GM18517 (cell line): ENCODE measurements around the gene SPRY4.
"Not testable (repeated sequence)": the region's sequence is repeated elsewhere in the genome, so short reads cannot be mapped to it uniquely, and the experiment has no call there.

Experiments
- ATAC-seq: cut with Tn5 transposase; IDR thresholded peaks from one replicate; pipeline ENCODE4 v1.9.1; 2021; ENCODE audit warnings: mild to moderate bottlenecking, moderate library complexity; ENCODE audit not compliant: unreplicated experiment

Gene SPRY4

GRCh38 chr5:142316051-142316450, 8.8 kb downstream of the SPRY4 start:
- ATAC-seq: no peak

- no peak for ATAC-seq
Measured at GRCh38 chr5:142315096-142315900, 9.5 kb downstream of the SPRY4 start.

DNA sequence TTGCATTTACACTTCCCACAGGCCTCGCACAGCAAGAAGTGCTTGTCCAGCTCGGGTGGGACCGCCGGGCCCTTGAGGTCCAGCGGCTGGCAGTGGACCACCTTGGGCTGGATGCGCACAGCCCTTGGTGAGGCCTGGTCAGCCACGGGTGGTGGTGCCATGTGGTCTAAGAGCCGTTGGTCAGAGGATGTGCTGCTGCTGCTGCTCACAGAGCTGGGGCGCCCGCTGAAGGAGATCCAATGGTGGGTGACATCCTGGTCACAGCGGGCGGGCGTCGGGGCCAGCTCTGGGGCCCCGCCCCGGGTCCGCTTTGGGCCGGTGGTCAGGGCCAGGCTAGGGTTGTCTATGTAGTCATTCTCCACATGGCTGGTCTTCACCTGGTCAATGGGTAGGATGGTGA, 10.2 kb downstream of the SPRY4 start:
- no peak for ATAC-seq

- no peak for ATAC-seq
Measured at GRCh38 chr5:142314109-142314508, 10.7 kb downstream of the SPRY4 start.

DNA sequence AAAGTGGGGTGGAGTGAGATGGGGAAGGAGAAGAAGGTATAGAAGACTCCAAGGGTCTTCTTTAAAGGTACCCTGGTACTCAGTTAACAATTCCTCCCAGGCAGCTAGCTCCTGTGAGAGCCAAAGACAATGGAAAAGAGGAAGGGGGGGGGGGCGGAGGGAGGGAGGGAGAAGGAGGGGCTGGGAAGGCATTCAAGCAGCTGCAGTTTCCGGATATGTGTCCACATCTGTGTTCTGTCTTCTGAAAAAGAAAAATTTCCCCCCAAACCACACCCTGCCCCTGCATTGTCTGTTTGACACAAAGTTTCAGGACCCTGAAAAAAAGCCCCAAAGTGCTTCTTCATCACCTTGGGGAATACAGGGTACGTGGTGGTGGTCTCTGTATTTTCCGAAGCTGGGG, 11.1 kb downstream of the SPRY4 start:
- ATAC-seq: no peak

DNA sequence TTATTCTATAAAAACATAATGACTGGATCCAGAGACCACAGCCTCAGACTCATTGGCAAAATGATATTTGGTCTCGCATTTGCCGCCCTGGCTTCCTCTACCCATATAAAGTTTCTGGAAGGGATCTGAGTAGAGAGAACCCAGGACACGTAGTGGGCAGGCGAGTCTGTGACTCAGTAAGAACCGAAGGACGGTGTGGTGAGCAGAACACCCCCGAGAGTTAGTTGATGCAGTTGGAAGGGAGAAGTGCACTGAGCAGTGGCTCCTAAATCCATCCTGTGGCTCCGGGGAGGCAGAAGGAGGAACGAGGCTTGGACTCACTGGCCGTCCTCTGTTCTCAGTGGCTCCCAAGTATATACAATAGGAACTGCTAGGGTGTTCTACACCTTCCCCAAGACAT, 11.5 kb downstream of the SPRY4 start:
- ATAC-seq: no peak

DNA sequence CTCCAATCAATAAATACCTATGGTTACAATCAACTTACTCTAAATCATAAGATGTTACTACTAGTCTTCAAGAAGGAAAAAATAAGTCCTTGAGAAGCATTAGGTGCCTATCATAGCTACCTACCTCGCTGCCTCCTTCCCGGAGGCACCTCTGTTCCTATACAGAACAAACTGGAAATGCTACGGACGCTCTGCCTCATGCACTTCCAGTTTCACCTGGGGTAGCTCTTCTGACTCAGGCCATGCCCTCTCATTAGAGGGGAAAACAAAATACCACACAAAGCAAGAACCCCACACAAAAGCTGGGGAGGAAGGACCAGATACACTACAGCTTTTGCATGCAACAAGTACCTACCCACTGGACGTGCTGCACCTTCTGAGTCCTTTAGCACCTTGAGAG, 12.4 kb downstream of the SPRY4 start:
- no peak for ATAC-seq

- no peak for ATAC-seq
Measured at GRCh38 chr5:142311725-142312124, 13.1 kb downstream of the SPRY4 start.

DNA sequence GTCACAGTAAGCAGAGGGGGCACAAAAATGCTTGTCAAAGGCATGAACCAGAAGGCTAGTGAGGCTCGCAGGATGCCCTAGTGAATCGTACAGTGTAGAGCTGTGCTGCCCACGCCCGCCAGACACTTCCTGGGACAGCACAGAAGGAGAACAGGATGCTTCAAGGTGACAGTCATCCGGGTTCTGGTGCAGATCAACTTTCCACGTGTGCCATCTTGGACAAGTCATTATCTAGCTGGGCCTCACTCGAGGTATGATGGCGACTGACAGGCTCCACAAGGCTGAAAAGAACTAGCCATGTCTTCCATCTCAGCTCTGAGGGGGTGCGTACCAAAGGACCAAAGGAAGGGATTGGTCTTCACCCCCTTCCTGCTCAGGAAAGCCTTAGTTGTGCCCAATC, 14.0 kb downstream of the SPRY4 start:
- no peak for ATAC-seq

DNA sequence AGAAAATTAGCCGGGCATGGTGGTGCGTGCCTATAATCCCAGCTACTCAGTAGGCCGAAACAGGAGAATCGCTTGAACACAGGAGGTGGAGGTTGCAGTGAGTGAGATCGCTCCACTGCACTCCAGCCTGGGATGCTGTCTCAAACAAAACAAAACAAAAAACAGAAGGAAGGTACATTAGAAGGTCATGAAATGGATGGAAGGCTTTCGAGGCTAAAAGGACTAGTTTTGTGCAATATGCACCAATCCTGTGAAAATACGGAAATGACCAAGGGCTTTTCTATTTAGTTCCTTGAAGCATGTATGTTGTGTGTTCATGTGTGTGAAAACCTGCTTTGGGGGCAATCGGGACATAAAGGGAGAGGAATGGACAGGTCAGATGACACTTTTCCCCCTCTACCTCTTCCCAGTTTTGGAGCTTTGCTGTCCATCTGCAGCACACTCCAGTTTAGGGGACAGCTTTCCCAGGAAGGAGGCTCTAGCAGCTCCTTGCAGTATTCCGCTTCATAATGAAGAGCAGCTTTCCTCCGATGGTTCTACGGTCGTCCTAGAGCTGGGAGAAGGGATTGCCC, 15.0 kb downstream of the SPRY4 start:
- no peak for ATAC-seq

DNA sequence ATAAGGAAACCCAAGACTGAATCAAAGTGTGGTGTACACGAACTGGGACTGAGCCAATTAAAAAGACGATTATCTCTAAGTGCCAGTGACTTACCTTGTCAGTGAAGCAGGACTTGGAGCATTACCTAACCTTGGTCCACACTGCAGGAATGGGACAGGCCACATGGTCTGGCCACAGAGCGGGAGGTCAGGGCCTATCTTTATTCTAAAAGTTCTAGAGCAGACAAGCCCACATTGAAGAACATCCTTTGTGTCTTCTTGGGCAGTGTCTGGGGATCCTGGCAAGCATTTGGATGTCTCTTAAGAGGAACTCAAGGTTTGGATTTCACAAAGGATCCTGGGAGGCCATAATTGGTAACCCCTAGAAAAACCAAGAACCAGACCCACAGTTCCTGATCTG, 16.5 kb downstream of the SPRY4 start:
- ATAC-seq: no peak

DNA sequence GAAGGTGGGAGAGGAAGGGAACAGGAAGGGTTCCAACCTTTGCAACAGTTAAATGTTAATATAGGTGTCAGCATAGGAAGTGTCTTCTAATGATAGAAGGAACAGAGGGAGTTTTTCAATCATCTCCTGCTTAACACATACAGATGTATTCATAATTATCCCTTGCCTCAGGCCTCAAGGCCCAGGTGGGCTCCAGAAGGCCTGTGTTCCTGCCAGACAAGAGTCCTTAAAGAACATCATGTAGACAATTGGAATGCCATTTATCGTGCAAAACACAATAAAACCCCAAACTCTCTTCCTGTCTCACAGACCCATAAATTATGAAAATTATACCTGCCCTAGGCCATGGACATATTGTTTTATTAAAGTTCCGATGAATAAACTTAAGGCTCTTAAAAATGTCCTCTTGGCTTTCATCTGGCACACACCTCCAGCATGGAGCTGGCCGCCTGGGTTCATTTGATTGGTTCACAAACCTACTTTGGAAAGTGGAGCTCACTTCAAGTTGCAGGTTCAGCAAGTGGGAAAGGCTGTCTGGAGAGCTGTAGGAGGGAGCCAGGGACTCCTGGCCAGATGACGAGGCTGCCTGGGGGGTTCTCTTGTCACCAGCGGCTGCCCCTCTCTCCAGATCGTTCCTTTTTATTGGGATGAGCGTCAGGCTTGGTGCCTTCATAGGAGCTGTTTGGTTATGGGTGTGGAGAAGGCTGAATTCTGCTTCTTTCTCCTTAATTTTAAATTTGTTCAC, 17.5 kb downstream of the SPRY4 start:
- ATAC-seq: no peak

DNA sequence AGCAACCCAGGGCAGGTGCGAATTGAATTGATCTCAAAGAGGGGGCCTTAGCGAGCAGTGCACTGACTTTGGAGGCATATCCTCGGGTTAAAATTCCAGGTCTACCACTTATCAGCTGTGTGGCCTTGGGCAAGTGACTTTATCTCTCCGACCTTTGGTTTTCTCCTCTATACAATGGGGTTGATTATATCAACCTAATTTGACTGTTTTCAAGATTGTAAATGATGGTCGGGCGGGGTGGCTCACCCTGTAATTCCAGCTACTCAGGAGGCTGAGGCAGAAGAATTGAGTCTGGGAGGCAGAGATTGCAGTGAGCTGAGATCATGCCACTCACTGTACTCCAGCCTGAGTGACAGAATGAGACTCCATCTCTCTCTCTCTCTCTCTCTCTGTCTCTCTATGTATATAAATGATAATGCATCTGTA, 18.7 kb downstream of the SPRY4 start:
- ATAC-seq: no peak

DNA sequence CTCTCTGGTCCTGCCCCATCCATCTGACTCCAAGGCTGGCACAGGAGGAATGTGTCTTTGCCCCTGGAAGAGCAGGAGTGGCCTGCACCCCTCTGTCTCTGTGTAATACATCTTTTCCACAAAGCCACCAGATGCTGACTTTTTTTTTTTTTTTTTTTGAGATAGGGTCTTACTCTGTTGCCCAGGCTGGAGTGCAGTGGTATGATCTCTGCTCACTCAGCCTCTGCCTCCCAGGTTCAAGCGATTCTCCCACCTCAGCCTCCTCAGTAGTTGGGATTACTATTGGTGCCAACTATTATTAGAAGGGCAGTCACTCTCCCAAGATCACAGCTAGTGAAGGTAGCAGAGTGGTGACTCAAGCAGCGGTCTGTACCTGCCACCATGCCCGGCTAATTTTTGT, 19.6 kb downstream of the SPRY4 start:
- no peak for ATAC-seq

DNA sequence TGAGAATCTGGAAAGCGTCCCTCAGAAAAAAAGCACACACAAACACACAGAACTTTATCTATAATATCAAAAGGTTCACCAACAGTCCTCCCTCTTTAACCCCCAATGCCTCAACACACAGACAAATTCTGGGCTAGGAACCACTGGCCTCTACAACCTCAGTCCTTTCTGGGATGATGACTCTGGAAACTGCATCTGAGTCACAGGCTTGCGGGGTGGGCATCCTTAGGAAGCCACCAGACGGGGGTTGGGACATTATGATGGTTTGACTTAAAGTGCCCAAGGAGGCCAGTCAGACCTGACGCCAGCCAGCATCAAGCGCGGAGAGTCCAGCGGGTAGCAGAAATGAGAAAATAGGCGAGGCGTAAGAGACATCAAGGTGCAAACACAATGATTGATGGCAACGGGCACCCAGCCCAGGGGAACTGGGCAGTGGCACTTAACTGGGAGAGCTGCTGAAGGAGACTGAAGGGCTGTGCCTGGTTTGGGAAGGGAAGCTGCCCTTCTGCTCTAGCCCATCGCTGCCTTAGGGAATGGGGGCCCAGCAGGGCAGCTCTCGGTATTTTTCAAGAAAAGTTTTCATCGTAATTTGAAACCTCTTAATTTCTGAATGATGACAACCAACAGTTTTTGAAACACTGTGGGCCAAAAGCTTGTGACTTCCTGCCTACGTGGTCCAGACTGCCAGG, 20.7 kb downstream of the SPRY4 start:
- no peak for ATAC-seq

DNA sequence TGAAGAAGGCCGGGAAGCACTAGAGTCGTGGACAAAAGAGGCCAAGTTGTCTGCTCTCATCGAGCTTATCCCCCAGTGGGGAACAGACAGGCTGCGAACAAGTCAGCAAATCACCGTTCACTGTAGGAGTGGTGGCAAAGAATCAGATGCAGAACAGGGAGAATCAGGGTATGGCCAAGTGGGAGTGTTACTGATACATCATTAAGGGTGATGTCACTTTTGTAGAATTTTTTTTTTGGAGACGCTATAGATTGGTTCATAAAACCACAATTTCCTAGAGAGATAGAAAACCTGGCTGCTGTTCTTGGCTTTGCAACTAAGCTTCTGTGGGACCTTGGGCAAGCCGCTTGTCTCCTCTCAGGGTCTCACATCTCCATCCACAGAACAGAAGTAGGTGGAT, 21.3 kb downstream of the SPRY4 start:
- ATAC-seq: no peak

GRCh38 chr5:142301540-142301939, 23.3 kb downstream of the SPRY4 start:
- ATAC-seq: no peak

- no peak for ATAC-seq
Measured at GRCh38 chr5:142300677-142301076, 24.1 kb downstream of the SPRY4 start.

DNA sequence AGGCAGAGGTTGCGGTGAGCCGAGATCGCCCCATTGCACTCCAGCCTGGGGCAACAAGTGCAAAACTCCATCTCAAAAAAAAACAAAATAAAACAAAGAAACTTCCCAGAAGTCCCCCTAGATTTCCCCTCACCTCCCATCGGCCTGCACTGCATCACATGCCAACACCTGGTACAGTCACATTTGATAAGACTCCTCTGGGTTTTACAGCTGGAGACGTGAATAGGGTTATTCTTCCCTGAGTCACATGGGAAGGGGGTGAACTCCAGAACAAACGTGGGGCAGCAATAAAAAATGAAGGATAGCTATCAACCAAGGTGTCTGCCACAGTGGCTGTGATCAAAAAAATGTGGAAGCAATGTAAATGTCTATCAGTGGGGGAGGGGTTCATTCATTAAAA, 26.0 kb downstream of the SPRY4 start:
- ATAC-seq: no peak

GRCh38 chr5:142297786-142298185, 27.0 kb downstream of the SPRY4 start:
- not testable (repeated sequence) for ATAC-seq

GRCh38 chr5:142296914-142297417, 27.9 kb downstream of the SPRY4 start:
- ATAC-seq: no peak
